NOMO-1 treated with DMSO at 0.1 percent for 48 hours (cell line): ENCODE results near the gene MAP3K2.

Source experiments
- DNase-seq: peaks from one replicate; lab custom pipeline; 2025; ENCODE audit not compliant: unreplicated experiment; lab: John Stamatoyannopoulos, UW

MAP3K2 gene

DNA sequence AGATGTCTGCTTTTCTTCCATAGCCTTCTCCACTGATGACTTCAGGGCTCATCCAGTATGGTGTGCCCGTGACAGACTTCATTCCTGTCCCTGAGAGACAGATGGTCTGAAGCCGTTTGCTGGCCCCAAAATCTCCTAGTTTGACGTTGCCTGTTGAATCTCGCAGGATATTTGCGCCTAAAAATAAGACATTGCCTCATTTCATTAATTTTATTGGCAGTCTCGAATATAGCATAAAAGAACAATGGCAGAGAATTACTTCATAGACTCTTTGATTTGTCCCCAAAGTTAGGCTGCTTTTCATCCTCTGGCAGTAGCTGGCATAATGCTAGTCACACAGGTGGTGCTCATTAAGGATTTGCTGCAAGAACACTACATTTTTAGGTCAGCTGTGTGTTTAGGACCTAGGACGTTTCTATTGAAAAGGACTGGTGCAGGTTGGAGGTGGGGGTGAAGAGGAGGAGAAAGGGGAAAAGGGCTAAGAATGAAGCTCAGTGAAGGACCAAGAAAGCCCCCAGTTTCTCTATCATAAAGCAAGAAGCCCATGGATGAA is 79.1 kb downstream of the MAP3K2 start:
- DNase-seq: no peak

DNA sequence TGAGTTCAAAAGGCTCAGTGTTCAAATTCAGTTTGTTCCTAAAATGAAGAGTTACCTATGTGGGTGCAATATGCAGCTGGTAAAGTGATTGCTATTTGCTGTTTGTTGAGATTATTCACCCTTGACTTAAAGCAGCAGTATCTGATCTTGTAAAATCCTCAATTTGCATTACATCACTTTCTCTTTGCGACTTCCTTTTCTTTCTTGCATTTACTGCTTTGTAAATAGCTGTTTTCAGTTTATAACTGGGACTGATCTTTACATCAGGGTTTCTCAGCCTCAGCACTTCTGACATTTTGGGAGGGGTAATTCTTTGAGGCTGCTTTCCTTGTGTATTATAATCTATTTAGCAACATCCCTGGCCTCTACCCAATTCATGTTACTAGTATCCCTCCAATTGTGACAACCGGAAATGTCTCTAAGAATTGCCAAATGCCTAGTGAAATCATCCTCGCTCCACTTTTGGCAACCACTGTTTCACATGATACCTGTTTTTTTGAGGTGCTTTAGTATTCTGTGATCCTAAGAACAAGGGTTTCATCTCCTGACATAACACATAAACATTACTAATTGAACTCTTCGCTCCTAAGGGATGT is 81.7 kb downstream of the MAP3K2 start:
- DNase-seq: peak; percentile 81

DNA sequence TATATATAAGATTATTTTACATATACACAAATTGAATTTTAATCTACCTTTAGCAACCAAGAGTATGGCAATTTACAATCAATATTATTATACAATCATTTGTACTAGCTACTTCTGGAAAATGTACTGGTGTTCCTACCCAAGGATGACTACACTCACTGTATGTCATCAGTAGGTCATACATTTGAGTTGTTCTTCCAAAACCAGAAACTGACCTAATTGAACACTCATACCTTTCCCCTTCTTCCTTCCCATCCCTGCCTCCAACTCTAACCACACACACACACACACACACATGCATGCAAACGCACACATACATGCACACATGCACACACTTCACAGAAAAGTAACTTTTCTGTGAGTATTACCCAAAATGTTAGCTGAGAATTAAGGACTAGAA is 85.6 kb downstream of the MAP3K2 start:
- no peak for DNase-seq

- DNase-seq: peak; percentile 66
Measured at GRCh38 chr2:127293748-127294562, 93.8 kb downstream of the MAP3K2 start, which contains the start of gene ERCC3. TSS of gene ERCC3 (minus strand) at chr2:127294144. CDS start at chr2:127294081, 63 bp downstream.

- peak; percentile 18 for DNase-seq
Measured at GRCh38 chr2:127293386-127293747, 94.4 kb downstream of the MAP3K2 start.

DNA sequence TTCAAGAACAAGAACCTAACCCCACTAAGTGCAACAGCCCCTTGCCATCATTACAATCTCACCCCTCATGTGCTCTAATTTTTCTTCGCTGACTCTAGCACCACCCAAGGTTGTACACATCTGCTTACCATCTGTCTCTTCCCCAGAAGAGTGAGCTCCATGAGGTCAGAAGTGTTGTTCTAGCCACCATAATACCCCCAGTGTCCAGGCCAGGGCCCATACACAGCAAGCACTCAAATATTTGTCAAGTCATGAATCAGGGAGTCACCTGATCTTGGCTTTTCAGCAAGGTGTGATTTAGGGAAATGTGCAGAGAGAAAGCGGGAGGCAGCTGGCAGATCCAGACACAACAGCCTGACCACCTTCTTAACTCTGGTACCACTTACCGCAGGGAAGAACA is 99.5 kb downstream of the MAP3K2 start:
- DNase-seq: no peak

- no peak for DNase-seq
Measured at GRCh38 chr2:127283275-127283674, 104.5 kb downstream of the MAP3K2 start.

GRCh38 chr2:127280693-127281092 is 107.1 kb downstream of the MAP3K2 start:
- no peak for DNase-seq

GRCh38 chr2:127279781-127280180 is 108.0 kb downstream of the MAP3K2 start:
- no peak for DNase-seq

DNA sequence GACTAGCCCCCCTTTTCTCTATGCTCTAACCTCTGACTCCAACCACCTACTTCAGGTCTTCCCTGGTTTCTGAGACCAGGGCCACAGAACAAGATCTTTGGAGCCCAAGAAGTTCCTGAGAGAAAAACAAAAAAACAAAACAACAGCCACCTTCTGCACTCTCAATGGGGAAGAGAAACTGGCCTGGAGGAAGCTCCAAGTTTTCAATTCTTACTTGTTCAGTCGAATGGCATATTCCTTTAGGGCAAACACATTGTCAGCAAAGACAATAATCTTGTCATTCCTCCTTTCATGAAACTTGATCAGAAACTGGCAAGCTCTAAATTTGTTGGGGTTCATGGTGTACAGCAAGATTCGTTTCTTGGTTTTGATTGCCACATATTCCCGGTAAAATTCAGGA is 108.8 kb downstream of the MAP3K2 start:
- peak; percentile 11 for DNase-seq

- DNase-seq: no peak
Measured at GRCh38 chr2:127277028-127277427, 110.7 kb downstream of the MAP3K2 start.

DNA sequence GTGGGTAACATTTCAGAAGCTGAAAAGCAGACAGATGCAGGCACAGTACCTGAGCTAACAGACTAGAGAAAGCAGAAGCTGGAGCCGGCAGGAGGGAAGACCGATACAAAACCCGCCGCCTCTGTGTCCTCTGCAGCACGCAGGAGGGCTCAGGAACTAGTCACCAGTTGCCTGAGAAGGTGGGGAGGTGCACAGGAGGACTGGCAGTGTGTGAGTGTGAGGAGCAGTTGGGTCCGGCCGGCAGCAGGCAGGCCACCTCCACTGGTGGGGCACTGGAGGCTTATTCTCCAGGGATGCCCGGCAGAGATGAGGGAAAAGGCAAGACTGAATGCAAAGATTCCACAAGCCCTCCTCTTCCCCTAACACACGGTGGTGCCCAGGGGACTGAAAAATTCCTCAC is 112.0 kb downstream of the MAP3K2 start:
- no peak for DNase-seq

DNA sequence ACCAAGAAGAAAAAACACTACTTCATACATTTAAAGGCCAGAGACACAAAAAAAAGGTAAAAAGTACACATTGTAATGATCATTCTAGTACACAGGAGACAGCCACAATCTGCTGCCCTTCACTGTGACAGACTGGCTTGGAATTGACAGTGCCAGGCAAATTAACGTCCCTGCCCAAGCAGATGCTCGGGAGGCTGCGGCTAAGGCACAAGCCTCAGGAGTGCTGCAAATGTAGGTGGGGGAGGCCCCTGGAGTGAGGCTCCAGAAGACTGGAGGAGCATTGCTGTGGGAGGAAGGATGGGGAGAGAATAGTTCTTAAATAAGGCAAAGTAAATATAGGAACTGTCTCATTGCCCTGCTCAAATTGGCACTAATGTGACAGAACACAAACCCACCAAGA is 112.4 kb downstream of the MAP3K2 start:
- no peak for DNase-seq

- no peak for DNase-seq
Measured at GRCh38 chr2:127270663-127271062, 117.1 kb downstream of the MAP3K2 start.

DNA sequence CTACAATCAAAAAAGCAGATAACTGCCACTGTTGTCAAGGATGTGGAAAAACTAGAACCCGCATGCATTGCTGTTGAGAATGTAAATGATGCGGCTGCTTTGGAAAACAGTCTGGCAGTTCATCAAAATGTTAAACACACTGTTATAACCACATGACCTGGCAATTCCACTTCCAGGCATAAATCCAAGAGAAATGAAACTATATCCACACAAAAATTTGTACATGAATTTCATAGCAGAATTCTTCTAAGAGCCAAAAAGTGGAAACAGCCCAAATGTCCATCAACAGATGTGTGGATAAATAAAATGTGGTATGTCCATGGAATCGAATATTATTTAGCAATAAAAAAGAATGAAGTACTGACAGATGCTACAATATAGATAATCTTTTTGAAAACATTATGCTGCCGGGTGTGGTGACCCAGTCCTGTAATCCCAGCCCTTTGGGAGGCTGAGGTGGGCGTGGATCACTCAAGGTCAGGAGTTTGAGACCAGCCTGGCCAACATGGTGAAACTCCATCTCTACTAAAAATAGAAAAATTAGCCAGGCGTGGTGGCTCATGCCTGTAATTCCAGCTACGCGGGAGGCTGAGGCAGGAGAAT is 125.9 kb downstream of the MAP3K2 start:
- DNase-seq: no peak

GRCh38 chr2:127259355-127259754 is 128.4 kb downstream of the MAP3K2 start:
- DNase-seq: no peak

DNA sequence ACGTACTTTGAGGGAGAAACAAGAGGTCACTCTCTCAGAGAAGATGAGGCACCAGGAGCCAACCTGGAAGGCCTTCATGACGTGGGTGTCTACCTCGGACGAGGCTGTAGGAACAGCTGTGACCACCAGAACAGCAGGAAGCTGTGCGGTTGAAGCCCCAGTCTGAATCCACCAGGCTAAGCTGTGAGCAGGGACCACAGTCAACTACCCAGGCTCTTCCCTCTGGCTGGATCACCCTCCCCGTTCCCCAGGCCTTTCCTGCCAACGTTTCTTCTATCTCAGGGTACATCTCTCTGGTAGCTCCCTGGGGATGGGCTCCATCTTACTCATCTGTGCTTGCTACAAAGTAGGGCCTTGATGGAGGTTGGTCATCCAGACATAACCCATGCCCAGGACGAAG is 130.9 kb downstream of the MAP3K2 start:
- DNase-seq: no peak

- DNase-seq: no peak
Measured at GRCh38 chr2:127256381-127256780, 131.4 kb downstream of the MAP3K2 start.

GRCh38 chr2:127255721-127256120 is 132.1 kb downstream of the MAP3K2 start:
- no peak for DNase-seq

DNA sequence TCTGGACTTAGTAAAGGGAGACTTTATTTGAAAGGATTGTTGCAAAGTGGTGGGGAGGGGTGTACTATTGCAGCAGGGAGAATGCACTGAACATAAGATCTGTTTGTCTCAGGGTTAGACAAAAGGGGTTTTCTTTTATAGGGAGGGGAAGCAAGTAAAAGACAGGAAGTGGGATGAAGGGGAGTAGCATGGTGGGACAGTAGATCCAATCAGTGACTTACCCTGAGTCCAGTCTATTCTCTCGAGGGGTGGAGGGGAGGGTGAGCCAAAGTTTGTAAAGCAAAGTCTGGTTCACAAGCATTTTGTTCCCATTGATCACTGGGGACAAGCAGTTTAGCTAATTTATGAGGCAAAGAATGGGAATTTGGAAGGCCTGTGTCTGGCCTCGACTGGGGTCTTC is 132.6 kb downstream of the MAP3K2 start:
- DNase-seq: no peak

DNA sequence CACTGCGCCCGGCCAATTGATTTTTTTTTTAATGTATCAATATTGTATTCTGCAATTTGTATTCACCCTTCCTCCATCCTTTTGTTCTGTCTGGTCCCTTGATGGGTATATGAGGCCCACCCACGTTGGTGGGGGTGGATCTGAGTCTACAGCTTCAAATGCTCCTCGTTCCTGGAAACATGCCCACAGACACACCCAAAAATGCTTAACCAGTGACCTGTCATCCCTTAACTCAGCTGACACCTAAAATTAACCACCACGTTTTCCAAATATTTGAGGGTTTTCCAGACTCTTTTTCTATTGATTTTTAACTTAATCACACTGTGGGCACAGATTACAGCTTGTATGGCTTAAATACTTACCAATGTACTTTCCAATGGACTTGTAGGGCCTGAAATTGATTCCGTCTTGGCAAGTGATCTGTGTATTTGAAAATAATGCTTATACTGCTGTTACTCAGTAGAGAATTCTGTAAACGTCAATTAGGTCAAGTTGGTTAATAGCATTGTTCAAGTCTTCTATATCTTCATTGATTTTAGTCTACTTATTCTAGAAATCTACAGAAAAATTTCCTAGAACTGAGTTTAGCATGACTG is 133.3 kb downstream of the MAP3K2 start:
- no peak for DNase-seq
